Stimulated activated CD4-positive, alpha-beta T cell treated with anti-CD3 and anti-CD28 coated beads, Interleukin-1b, Interleukin-23, amount 100 ng/mL, for 4 hours (primary cell): ENCODE results near the gene PRMT1.

Experiments
- DNase-seq, 2 donors: peaks; one replicate each; pipeline ENCODE4 v3.0.0-alpha.2; 2020; ENCODE audit warnings: low read depth in 2 of 2

The PRMT1 gene

GRCh38 chr19:49688531-49689132, 11.6 kb downstream of the PRMT1 start:
- DNase-seq, result no peak

- DNase-seq, result peak in 1 of 2 donors; percentile 50
Measured at GRCh38 chr19:49689133-49690078, 12.3 kb downstream of the PRMT1 start, which contains the start of gene ADM5. Gene ADM5 (plus strand): TSS chr19:49689594. CDS start chr19:49689838, 244 bp downstream.

DNA sequence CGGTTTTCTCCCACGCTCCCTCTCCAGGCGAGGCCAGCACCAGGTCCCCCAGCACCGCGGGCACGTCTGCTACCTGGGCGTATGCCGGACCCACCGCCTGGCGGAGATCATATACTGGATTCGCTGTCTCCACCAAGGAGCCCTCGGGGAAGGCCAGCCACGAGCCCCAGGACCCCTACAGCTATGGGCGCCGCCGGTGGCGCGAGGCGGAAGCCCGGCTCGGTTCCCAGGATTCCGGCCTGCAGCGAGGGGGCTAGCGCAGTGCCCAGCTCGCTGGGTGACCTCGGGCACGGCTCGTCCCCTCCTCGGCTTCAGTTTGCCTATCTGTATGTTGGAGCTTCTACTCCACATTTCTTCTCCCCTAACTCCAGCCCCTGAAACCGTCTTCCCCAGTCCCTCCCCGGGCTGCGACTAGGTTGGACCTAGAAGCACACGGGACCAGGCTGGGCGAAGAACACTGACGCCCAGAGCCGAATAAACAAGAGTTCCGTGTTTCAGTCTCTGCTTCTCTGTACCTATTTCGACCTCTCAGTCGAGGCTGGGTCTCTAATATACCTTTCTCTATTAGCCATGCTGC, 13.1 kb downstream of the PRMT1 start:
- no peak for DNase-seq

DNA sequence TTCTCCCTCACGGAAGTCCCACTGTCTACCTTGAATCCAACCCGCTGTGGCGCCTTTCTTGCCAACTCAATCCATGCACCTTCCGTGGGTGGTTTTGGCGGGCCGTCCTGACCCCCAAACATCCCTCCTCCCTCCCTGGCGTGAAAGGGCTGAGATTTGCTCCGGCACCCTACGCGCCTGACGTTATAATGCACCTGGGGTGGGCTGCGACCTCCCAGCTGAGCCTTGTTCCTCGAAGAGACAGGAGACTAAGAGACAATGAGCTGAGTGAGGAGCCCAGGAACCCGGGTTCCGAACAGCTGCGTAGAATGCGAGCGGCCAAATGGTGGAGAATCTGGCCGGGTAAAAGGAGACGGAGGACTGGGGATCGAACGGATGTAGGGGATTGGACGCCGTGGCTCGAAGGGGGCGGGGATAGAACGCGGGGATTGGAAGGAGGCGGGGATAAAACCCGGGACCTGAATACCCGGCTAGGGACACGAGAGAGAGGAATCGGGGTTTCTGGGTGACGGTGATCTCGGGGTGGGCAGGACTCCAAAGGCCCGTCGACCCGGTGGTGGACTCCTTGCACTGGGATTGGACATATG, 13.7 kb downstream of the PRMT1 start, which contains the start of gene CPT1C:
Gene CPT1C, plus strand, starts transcription at position 461 of the 587 bp plus-strand sequence. CDS start 1,137 bp downstream, outside the sequence.
- DNase-seq, result peak in 1 of 2 donors; percentile 52

- no peak for DNase-seq
Measured at GRCh38 chr19:49691243-49692146, 14.4 kb downstream of the PRMT1 start.

GRCh38 chr19:49692147-49692506, 15.1 kb downstream of the PRMT1 start:
- DNase-seq, result no peak

GRCh38 chr19:49696115-49696514, 19.0 kb downstream of the PRMT1 start:
- DNase-seq, result no peak

- DNase-seq, result no peak
Measured at GRCh38 chr19:49696865-49697264, 19.8 kb downstream of the PRMT1 start.

- no peak for DNase-seq
Measured at GRCh38 chr19:49699364-49699763, 22.3 kb downstream of the PRMT1 start.

- DNase-seq, result no peak
Measured at GRCh38 chr19:49700563-49700962, 23.5 kb downstream of the PRMT1 start.

GRCh38 chr19:49701271-49701786, 24.3 kb downstream of the PRMT1 start:
- no peak for DNase-seq

DNA sequence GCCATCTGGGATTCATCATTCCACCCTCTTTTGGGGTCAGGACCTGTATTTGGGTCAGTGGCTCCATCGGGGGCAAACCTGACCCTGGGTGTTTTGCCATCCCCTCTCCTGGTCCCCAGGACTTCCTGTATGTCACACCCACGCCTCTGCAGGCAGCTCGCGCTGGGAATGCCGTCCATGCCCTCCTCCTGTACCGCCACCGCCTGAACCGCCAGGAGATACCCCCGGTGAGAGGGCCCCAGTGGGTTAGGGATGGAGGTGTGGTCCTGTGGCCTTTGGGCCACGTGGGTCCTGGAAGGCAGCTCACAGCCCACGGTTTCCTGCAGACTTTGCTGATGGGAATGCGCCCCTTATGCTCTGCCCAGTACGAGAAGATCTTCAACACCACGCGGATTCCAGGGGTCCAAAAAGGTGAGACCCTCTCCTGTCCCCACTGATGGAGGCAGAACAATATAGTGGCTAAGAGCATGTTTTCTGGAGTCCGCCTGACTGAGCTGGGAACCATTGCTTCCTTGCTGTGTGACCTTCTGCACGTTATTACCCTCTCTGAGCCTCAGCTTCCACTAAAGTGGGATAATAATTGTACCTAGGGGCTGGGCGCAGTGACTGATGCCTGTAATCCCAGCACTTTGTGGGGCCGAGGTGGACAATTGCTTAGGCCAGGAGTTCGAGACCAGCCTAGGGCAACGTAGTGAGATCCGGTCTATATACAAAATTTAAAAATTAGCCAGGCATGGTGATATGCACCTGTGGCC, 28.0 kb downstream of the PRMT1 start:
- no peak for DNase-seq

GRCh38 chr19:49705919-49706318, 28.8 kb downstream of the PRMT1 start:
- DNase-seq, result no peak

DNA sequence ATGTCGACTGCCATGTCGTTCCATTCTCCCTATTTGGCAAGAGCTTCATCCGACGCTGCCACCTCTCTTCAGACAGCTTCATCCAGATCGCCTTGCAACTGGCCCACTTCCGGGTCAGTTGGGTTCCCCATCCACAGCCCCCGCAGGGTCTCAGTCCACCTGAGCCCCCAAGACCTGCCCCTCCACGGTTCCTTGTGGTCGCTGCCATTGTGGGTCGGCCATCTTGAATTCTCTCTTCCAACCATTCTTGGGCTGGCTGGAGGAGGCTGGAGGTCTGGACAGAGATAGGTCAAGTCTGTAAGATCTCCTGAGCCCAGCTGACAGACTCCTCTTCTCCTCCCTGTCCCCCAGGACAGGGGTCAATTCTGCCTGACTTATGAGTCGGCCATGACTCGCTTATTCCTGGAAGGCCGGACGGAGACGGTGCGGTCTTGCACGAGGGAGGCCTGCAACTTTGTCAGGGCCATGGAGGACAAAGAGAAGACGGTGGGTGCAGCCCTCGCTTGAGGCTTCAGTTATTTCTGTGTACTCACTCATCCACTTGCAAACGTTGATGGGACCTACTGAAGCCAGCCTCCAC, 33.4 kb downstream of the PRMT1 start:
- no peak for DNase-seq

GRCh38 chr19:49712397-49712859, 35.4 kb downstream of the PRMT1 start:
- no peak for DNase-seq

- DNase-seq, result no peak
Measured at GRCh38 chr19:49713236-49713845, 36.3 kb downstream of the PRMT1 start.

DNA sequence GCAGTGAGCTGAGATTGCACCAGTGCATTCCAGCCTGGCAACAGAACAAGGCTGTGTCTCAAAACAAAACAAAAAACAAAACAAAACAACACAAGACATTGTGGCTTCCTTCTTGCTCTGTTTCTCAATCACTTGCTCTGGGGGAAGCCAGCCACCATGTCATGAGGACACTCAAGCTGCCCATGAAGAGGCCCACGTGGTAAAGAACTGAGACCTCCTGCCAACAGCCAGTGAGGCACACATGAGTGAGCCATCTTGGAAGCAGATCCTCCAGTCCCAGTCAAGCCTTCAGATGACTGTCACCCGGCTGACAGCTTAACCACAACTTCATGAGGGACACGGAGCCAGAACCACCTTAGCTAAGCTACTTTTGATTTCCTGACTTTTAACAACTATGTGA, 39.1 kb downstream of the PRMT1 start:
- no peak for DNase-seq

GRCh38 chr19:49718511-49718910, 41.4 kb downstream of the PRMT1 start:
- no peak for DNase-seq

GRCh38 chr19:49718991-49719390, 41.9 kb downstream of the PRMT1 start:
- DNase-seq, result no peak
